Measurements from ENCODE around the gene NGEF. TPM values are rescaled to one million over a fixed set of nuclear protein-coding genes. Genes with fewer than 3 reads are reported as not detected.

The NGEF gene
- total and polyA plus RNA-seq, 8 donors, result 2.6 to 30.9 (median 5.9) TPM

GRCh38 chr2:232931636-232932035, 81.4 kb downstream of the NGEF start:
- Histone ChIP-seq H3K9me3 (no peaks in the 10 kb centered on the region), H3K27me3 (peaks cover 15 to 55% (median 24%) of the 10 kb centered on the region in 3 donors), H3K36me3 (no peaks in the 10 kb centered on the region), H3K4me1 (peaks cover 13 to 20% (median 19%) of the 10 kb centered on the region in 4 donors), H3K27ac (no peak overlapping the region), H3K4me3 (no peak overlapping the region)
- TF ChIP-seq EP300 (IDR thresholded peaks at IDR 0.05) (no peak), POLR2A (IDR thresholded peaks at IDR 0.05) (no peak)
- DNase-seq, result no peak
- 75 to 87% (median 80%) methylated on average over 4 of the region's 4 CpGs for WGBS, 5 donors
- intact Hi-C loops (cut with DNase I; ENCODE audit: low total_unique reads), result no loop called here

- TF ChIP-seq POLR2AphosphoS5 (IDR thresholded peaks at IDR 0.05), result no peak
- no peak for TF ChIP-seq EP300 (IDR thresholded peaks at IDR 0.05)
- no peak for TF ChIP-seq POLR2A (IDR thresholded peaks at IDR 0.05)
- no peak for TF ChIP-seq CTCF (IDR thresholded peaks at IDR 0.05)
- no peak for DNase-seq
- Histone ChIP-seq H3K4me3 (no peak overlapping the region), H3K36me3 (no peaks in the 10 kb centered on the region), H3K27me3 (peaks cover 15 to 71% (median 26%) of the 10 kb centered on the region in 3 donors), H3K9me3 (no peaks in the 10 kb centered on the region), H3K4me1 (peaks cover 13 to 24% (median 22%) of the 10 kb centered on the region in 4 donors), H3K27ac (no peak overlapping the region)
- WGBS, 5 donors, result 86 to 94% (median 87%) methylated on average over 8 of the region's 8 CpGs
- intact Hi-C loops (cut with DNase I; ENCODE audit: low total_unique reads), result no loop called here
Measured at GRCh38 chr2:232930059-232930400, 83.0 kb downstream of the NGEF start.

- Histone ChIP-seq H3K9me3 (no peaks in the 10 kb centered on the region), H3K27ac (no peak overlapping the region), H3K27me3 (peaks cover 15 to 74% (median 26%) of the 10 kb centered on the region in 3 donors), H3K36me3 (no peaks in the 10 kb centered on the region), H3K4me1 (peaks cover 13 to 24% (median 22%) of the 10 kb centered on the region in 4 donors), H3K4me3 (no peak overlapping the region)
- DNase-seq, result peak in 1 of 2 donors; percentile 9
- TF ChIP-seq POLR2A (IDR thresholded peaks at IDR 0.05), result no peak
- TF ChIP-seq EP300 (IDR thresholded peaks at IDR 0.05), result no peak
- no peak for TF ChIP-seq CTCF (IDR thresholded peaks at IDR 0.05)
- TF ChIP-seq POLR2AphosphoS5 (IDR thresholded peaks at IDR 0.05), result no peak
- intact Hi-C loops (cut with DNase I; ENCODE audit: low total_unique reads), result no loop called here
- 79 to 84% (median 82%) methylated on average over 9 of the region's 9 CpGs for WGBS, 5 donors
Measured at GRCh38 chr2:232929303-232930058, 83.6 kb downstream of the NGEF start.

GRCh38 chr2:232928551-232929302, 84.3 kb downstream of the NGEF start:
- H3K36me3 ChIP-seq, result no peaks in the 10 kb centered on the region
- peaks cover 15 to 79% (median 26%) of the 10 kb centered on the region in 3 donors for H3K27me3 ChIP-seq
- no peak overlapping the region for H3K27ac ChIP-seq
- H3K4me3 ChIP-seq, result peak overlapping the region; percentile 25 to 46 (median 36)
- intact Hi-C loops (cut with DNase I; ENCODE audit: low total_unique reads), result no loop called here
- peaks cover 13 to 24% (median 22%) of the 10 kb centered on the region in 4 donors for H3K4me1 ChIP-seq
- DNase-seq, result peak in 1 of 2 donors; percentile 23
- 33 to 61% (median 36%) methylated on average over 17 to 56 of the region's 56 CpGs for whole genome bisulfite sequencing, 5 donors
- no peaks in the 10 kb centered on the region for H3K9me3 ChIP-seq
- TF ChIP-seq POLR2A (IDR thresholded peaks at IDR 0.05) (no peak), POLR2AphosphoS5 (IDR thresholded peaks at IDR 0.05) (no peak), CTCF (IDR thresholded peaks at IDR 0.05) (no peak), EP300 (IDR thresholded peaks at IDR 0.05) (no peak)
